T-helper 1 cell (primary cell): ENCODE measurements around the gene PLEKHH2.
"Not testable (repeated sequence)": the region's sequence is repeated elsewhere in the genome, so short reads cannot be mapped to it uniquely, and the experiment has no call there.

Source experiments
- DNase-seq, 5 donors: peaks; one replicate each; pipeline ENCODE4 v3.0.0-alpha.2; 2012 to 2020

PLEKHH2 gene

GRCh38 chr2:43636621-43637020 is 439 bp upstream of the PLEKHH2 start:
- DNase-seq = peak in 2 of 5 donors; percentile 21 to 47

GRCh38 chr2:43642363-43642762 is 5.3 kb downstream of the PLEKHH2 start:
- no peak for DNase-seq

DNA sequence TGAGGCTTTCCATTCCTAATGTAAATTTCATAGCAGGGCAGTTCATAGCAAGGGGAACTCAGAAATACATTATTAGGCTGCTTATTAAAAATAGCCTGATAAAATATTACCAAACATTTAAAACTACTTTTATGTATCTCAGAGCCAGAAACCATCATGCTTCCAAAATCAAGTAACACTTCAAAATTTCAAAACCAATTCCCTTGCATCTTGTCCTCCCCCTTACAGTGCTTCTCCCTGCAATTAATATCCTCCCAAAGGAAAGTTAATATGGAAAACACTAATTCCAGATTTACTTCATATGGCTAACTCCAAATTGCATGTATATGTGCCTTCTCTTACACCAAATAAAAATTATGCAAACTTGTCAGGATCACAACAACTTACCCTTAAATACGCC is 6.6 kb downstream of the PLEKHH2 start:
- no peak for DNase-seq

- no peak for DNase-seq
These were observed 12.1 kb downstream of the PLEKHH2 start for GRCh38 chr2:43648994-43649701.

DNA sequence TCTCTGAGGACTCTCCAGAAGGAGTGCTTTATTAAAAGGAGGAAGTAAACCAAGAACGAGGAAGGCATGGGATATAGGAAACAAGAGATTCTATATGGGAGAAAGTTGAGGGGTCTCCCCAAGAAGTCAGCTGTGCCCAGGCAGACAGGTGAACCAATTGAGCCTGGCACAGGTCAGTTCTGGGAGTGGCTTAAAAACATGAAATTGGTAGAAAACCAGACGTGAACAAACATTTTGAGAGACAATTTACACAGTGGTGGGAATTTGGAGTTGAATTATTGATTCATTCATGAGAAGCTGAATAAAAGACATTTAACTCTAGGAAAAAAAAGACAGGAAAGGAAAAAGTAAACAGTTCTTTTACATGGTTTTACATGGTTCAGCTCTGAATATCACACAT is 16.4 kb downstream of the PLEKHH2 start:
- DNase-seq = no peak

- DNase-seq = no peak
These were observed 20.2 kb downstream of the PLEKHH2 start for GRCh38 chr2:43657241-43657640.

GRCh38 chr2:43675646-43676321 is 38.7 kb downstream of the PLEKHH2 start:
- no peak for DNase-seq

GRCh38 chr2:43676322-43677050 is 39.4 kb downstream of the PLEKHH2 start, which contains the start of gene C1GALT1C1L:
TSS of gene C1GALT1C1L (minus strand) at chr2:43676429. CDS start at chr2:43676322, 107 bp downstream.
- DNase-seq = peak in 2 of 5 donors; percentile 2 to 3

DNA sequence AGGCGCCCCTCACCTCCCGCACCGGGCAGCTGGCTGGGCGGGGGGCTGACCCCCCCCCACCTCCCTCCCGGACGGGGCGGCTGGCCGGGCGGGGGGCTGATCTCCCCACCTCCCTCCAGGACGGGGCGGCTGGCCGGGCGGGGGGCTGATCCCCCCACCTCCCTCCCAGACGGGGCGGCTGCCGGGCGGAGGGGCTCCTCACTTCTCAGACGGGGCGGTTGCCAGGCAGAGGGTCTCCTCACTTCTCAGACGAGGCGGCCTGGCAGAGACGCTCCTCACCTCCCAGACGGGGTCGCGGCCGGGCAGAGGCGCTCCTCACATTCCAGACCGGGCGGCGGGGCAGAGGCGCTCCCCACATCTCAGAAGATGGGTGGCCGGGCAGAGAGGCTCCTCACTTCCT is 40.7 kb downstream of the PLEKHH2 start:
- not testable (repeated sequence) for DNase-seq

GRCh38 chr2:43685357-43685756 is 48.3 kb downstream of the PLEKHH2 start:
- no peak for DNase-seq

DNA sequence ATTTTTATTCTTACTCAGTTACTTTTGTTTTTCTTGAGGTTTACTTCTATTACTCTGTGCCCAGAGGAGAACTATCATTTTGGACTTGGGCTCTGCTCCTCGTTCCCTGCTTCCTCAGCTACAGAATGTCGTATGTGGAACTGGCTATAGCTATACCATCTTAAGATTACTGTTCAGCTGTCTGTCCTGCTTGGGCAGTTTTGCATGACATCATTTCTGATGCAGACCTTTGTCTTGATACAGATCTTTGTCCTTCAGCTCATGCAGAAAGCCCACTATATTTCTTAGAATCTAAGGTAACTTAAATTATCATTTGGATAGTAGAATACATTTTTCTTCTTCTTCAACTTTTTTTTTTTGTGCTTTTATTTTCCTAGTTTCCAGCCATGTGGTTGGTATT is 52.9 kb downstream of the PLEKHH2 start:
- DNase-seq = no peak

GRCh38 chr2:43692428-43692994 is 55.5 kb downstream of the PLEKHH2 start:
- DNase-seq = no peak

GRCh38 chr2:43698140-43698539 is 61.1 kb downstream of the PLEKHH2 start:
- DNase-seq = not testable (repeated sequence)

- DNase-seq = no peak
These were observed 62.7 kb downstream of the PLEKHH2 start for GRCh38 chr2:43699761-43700160.

DNA sequence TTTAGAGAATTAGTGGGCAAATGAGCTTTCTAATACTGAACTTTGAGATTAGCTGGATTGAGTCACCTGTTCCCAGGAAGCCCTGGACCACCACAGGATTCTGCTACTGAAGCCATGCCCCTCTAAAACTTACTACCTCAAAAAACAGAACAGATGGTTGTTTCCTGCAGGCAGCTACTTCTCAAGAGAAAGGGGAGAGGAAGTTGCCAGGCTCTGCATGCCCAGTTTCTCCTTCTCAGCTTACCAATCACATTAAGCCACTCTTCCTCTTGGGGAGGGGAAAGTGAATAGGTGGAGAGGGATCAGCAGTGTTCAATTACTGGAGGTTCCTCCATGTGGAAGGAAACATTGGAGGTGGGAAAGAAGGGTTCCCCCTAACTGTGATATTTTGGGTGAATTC is 64.1 kb downstream of the PLEKHH2 start:
- no peak for DNase-seq

DNA sequence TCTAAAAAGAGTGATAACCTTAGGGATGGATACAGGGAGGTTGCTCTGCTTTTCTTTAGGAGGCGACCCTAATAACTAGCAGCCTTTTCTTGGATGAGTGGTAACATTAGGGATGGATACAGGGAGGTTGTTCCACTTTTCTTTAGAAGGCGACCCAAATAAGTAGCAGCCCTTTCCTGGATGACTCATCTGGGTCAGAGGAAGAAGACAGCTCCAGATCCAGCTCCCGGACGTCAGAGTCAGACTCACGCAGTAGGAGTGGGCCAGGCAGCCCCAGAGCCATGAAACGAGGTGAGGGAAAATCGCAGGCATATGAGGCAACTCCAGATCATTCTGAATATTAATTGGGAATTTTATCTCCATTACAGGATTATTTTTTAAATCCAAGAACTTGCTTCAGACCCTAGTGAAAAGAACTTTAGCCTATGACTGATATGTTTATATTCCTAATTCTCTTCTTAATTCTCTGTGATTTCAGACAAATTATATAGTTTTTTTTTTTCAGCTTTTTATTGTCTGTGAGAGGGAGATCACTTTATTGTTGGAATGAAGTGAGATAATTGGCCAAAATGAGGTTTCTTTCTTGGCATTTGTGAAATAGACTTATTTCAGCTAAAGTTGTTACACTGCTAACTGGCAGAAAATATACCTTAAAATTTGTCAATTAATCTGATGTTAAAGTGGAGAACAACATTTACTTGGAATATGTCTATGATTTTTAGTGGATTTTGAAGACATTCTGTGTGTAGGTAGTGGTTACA is 70.4 kb downstream of the PLEKHH2 start:
- DNase-seq = no peak

DNA sequence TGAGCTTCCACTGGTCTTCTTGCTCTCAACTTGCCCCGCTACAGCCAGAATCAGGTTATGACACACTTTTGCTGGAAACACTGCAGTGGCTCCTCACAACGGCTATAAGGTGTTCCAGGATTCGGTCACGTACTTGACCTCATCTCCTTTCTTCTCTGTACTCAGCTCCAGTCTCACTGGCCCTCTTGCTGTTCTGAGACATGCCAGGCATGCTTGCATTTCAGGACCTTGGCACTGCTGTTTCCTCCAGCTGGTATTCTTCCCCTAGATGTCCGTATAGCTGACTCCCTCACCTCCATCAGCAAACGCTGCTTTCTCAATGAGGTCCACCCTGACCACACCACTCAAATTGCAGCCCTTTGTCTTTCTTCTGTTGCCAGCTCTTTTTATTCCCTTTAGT is 71.1 kb downstream of the PLEKHH2 start:
- DNase-seq = no peak

DNA sequence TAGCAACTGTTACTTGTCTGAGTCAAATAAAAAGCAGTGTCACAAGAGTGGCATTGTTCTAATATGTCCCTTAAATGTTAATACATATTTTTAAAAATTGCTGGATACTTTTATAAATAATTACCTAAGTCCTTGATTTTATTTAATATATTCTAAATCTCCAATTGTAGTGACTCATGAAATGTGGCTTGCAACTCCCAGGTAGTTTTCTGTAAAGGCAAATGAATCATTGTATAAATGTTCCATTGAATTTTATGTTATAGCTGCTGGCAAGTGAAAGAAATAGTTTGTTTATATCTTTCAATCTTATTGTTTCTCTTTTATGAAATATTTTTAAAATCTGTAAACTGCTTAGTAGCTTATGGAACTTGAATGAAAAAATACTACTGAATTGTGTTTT is 71.8 kb downstream of the PLEKHH2 start:
- DNase-seq = no peak

GRCh38 chr2:43710866-43711265 is 73.8 kb downstream of the PLEKHH2 start:
- DNase-seq = no peak

- no peak for DNase-seq
These were observed 77.1 kb downstream of the PLEKHH2 start for GRCh38 chr2:43714164-43714563.

GRCh38 chr2:43715300-43716098 is 78.4 kb downstream of the PLEKHH2 start:
- DNase-seq = no peak

GRCh38 chr2:43717322-43717721 is 80.3 kb downstream of the PLEKHH2 start:
- DNase-seq = no peak
